BE2C (cell line): ENCODE measurements around the gene TNFRSF19.

Source experiments
- DNase-seq: peaks from one replicate; pipeline ENCODE4 v3.0.0-alpha.2; 2020
- H3K27me3 ChIP-seq: fragments of 250-450 bp; sonication (Bioruptor Pico); 2 replicates; pipeline ENCODE4 v1.5.1; 2020; ENCODE audit warnings: mild to moderate bottlenecking
- H3K36me3 ChIP-seq: fragments of 250-450 bp; sonication (Bioruptor Pico); 2 replicates; pipeline ENCODE4 v1.5.1; 2020; ENCODE audit warnings: mild to moderate bottlenecking
- H3K4me1 ChIP-seq: fragments of 250-450 bp; sonication (Bioruptor Pico); 2 replicates; pipeline ENCODE4 v1.5.1; 2020
- H3K4me3 ChIP-seq: 2 replicates; pipeline ENCODE4 v1.5.1; 2011; ENCODE audit warnings: low read depth, low read length
- H3K9me3 ChIP-seq: fragments of 250-450 bp; sonication (Bioruptor Pico); 2 replicates; pipeline ENCODE4 v1.5.1; 2020
- CTCF ChIP-seq: IDR thresholded peaks from 2 replicates; pipeline ENCODE4 v1.5.1; 2012; ENCODE audit warnings: mild to moderate bottlenecking, low read depth, low read length

The TNFRSF19 gene

GRCh38 chr13:23679220-23679619 is 109.0 kb downstream of the TNFRSF19 start:
- TF ChIP-seq CTCF, result no peak
- DNase-seq, result no peak
- Histone ChIP-seq H3K36me3 (no peaks in the 10 kb centered on the region), H3K4me3 (no peak overlapping the region), H3K9me3 (no peaks in the 10 kb centered on the region), H3K4me1 (no peaks in the 10 kb centered on the region), H3K27me3 (no peaks in the 10 kb centered on the region)

- no peaks in the 10 kb centered on the region for H3K27me3 ChIP-seq
- no peak for TF ChIP-seq CTCF
- H3K4me1 ChIP-seq, result no peaks in the 10 kb centered on the region
- H3K36me3 ChIP-seq, result no peaks in the 10 kb centered on the region
- H3K9me3 ChIP-seq, result no peaks in the 10 kb centered on the region
- no peak overlapping the region for H3K4me3 ChIP-seq
- no peak for DNase-seq
These were observed 110.8 kb downstream of the TNFRSF19 start for GRCh38 chr13:23680845-23681669.

- Histone ChIP-seq H3K36me3 (no peaks in the 10 kb centered on the region), H3K4me3 (no peak overlapping the region), H3K4me1 (no peaks in the 10 kb centered on the region), H3K27me3 (no peaks in the 10 kb centered on the region), H3K9me3 (no peaks in the 10 kb centered on the region)
- TF ChIP-seq CTCF, result no peak
- DNase-seq, result no peak
These were observed 112.9 kb downstream of the TNFRSF19 start for GRCh38 chr13:23683084-23683483.

GRCh38 chr13:23684647-23685046 is 114.4 kb downstream of the TNFRSF19 start:
- no peak for TF ChIP-seq CTCF
- DNase-seq, result no peak
- Histone ChIP-seq H3K4me1 (no peaks in the 10 kb centered on the region), H3K27me3 (no peaks in the 10 kb centered on the region), H3K4me3 (no peak overlapping the region), H3K9me3 (no peaks in the 10 kb centered on the region), H3K36me3 (no peaks in the 10 kb centered on the region)

GRCh38 chr13:23685416-23685815 is 115.2 kb downstream of the TNFRSF19 start:
- Histone ChIP-seq H3K4me3 (no peak overlapping the region), H3K27me3 (no peaks in the 10 kb centered on the region), H3K4me1 (no peaks in the 10 kb centered on the region), H3K36me3 (no peaks in the 10 kb centered on the region), H3K9me3 (no peaks in the 10 kb centered on the region)
- no peak for TF ChIP-seq CTCF
- DNase-seq, result no peak

- H3K9me3 ChIP-seq, result no peaks in the 10 kb centered on the region
- no peaks in the 10 kb centered on the region for H3K4me1 ChIP-seq
- DNase-seq, result no peak
- no peak for TF ChIP-seq CTCF
- H3K4me3 ChIP-seq, result no peak overlapping the region
- H3K36me3 ChIP-seq, result no peaks in the 10 kb centered on the region
- H3K27me3 ChIP-seq, result no peaks in the 10 kb centered on the region
These were observed 116.7 kb downstream of the TNFRSF19 start for GRCh38 chr13:23686948-23687347.
